Stimulated activated CD8-positive, alpha-beta memory T cell treated with anti-CD3 and anti-CD28 coated beads, Interleukin-15, amount 100 ng/mL, for 48 hours (primary cell): ENCODE measurements around the gene TEKT5.
"Not testable (repeated sequence)": the region's sequence is repeated elsewhere in the genome, so short reads cannot be mapped to it uniquely, and the experiment has no call there.

Experiments
- DNase-seq, 2 donors: peaks; one replicate each; pipeline ENCODE4 v3.0.0-alpha.2; 2020; ENCODE audit warnings: low read depth in 2 of 2

The TEKT5 gene

DNA sequence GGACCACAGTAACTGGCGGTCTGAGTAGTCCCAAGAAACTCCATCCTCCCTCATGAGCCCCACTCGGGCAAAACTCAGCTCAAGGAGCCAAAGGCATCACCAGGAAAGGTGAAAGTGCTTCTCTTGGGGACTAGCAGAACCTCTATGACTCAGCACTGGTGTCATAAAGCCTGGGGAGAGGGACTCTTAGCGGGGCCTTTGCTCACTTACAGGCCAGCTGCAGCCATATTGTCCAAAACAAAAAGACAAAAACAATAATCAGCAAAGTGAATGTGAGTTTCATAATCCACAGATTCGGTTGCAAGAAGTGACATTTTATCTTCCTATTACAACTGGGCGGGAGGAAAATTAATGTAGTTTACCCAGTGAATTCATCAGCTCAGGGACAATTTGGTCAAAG, at the start of gene TEKT5:
Gene TEKT5 (minus strand): TSS at position 101 of the 400 bp plus-strand sequence. CDS start 57 bp downstream, at position 44.
- DNase-seq, result no peak

DNA sequence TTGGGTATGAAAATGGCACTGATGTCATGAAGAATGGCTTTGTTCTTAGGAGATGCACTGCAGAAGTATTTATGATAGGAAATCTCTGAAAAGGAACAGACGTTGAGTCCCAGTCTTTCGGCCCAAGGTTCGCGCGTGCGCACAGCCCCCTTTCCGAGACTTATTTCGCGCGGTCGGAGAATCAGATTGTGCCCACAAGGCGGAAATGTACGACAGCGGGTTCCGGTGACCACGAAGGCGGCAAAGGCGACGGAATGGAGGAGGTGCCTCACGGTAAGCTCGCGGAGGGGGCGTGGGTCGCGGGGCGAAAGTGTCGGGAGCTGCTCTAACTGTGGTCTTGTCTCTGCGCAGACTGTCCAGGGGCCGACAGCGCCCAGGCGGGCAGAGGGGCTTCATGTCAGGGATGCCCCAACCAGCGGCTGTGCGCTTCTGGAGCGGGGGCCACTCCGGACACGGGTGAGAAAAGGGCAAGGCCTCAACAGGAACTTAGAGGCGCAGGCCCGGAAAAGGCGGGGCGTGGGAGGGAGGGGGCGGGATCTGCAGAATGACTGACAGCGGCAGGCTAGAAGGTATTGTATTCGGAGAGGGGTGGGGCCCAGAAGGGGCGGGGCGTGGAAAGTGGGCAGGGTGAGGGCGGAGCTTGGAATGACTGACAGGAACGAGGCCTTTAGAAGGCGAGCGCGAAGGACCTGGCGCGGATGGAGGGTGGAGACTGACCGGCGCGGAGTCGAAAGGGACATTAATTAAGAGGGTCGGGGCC, 49.1 kb upstream of the TEKT5 start, which contains the start of gene NUBP1:
Gene NUBP1 (plus strand): TSS at position 233 of the 760 bp plus-strand sequence. CDS start 22 bp downstream, at position 255.
- DNase-seq, result peak; percentile 96 to 97

DNA sequence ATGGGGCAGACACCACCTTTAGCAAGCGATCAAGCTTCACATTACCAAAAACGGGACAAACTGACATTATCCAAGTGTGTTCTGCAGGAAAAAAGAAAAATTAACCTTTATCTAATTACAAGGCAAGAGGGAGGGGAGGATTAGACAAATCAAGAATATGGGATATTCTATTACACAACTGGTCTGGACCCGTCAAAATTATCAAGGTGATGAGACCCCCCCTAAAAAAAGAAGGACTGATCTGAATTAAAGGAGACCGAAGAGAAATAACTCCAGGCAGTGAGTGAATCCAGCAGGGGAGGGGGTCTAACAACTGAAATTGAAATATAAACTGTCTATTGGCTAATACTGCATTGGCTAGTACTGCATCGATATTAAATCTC, 48.5 kb upstream of the TEKT5 start:
- no peak for DNase-seq

DNA sequence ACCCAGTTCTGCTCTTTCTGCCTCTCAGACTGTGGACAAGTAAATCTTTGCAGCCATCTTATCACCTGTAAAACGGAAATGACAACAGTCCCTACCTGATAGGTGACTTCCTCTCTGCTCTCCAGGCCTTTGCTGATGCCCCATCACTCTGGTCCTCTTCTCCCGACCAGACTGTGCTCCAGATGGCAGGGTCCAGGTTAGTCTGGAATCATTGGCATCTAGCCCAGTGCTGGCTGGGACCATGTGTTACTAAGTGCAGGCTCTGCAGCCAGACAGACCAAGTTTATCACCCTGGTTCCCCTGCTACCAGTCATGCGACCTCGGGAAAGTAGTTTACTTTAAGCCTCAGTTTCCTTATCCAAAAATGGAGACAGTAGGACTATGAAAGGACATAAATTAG, 47.1 kb upstream of the TEKT5 start:
- no peak for DNase-seq

DNA sequence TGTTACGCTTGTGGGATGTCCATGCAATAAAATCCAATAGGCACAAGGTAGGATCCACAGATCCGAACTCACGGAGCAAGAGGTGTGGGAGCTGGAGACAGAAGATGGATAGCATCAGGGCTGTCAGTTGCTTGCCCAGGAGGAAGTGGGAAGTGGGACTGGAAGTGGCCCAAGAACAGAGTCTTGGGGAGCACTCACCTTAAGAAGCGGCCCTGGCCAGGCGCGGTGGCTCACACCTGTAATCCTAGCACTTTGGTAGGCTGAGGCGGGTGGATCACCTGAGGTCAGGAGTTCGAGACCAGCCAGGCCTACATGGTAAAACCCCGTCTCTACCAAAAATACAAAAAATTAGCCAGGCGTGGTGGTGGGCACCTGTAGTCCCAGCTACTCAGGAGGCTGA, 46.5 kb upstream of the TEKT5 start:
- not testable (repeated sequence) for DNase-seq

DNA sequence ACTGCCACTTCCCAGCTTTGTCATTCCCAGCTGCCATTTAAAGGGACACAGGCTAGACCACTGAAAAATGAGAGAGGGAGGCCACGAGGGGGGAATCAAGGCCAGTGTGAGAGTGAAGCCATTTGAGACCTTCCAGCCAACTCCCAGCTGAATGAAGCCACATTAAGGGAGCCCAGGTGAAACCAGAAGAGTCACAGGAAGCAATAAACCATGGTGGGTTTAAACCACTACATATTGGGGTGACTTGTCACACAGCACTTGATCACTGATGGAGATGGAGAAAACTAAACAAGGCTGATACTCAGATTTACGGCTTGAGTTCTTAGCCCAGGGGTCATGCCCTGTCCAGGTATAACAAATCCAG, 46.1 kb upstream of the TEKT5 start:
- DNase-seq, result no peak

DNA sequence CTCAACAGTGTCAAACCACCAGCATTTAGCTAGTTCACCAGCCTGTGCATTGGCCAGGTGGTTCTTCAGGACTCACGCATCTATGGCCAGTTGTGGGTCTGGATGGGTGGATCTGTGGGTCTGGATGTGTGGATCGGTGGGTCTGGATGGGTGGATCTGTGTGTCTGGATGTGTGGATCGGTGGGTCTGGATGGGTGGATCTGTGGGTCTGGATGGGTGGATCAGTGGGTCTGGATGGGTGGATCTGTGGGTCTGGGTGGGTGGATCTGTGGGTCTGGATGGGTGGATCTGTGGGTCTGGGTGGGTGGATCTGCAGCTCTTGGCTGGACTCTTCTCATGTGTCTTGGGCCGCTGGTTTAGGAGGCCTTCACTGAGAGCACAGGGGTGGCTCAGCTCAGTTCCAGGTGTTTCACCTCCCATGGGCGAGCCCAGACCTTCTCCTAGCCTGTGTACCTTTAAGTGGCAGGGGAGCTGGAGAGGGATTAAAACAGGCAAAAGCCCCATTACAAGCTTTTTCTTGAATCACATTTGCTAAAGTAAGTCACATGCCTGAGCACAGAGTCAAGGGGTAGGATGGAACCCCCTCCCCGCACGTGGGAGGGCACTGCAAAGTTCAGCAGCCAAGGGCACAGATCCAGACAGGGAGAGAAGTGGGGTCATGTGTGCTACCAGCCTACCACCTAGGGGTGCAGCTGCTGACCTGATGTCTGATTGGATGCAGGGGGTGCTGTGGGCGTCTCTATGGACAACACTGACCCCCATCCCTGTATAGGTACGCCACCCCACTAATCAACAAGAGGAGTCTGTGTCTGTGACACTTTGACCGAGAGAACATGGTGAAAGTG, 45.5 kb upstream of the TEKT5 start:
- no peak for DNase-seq

DNA sequence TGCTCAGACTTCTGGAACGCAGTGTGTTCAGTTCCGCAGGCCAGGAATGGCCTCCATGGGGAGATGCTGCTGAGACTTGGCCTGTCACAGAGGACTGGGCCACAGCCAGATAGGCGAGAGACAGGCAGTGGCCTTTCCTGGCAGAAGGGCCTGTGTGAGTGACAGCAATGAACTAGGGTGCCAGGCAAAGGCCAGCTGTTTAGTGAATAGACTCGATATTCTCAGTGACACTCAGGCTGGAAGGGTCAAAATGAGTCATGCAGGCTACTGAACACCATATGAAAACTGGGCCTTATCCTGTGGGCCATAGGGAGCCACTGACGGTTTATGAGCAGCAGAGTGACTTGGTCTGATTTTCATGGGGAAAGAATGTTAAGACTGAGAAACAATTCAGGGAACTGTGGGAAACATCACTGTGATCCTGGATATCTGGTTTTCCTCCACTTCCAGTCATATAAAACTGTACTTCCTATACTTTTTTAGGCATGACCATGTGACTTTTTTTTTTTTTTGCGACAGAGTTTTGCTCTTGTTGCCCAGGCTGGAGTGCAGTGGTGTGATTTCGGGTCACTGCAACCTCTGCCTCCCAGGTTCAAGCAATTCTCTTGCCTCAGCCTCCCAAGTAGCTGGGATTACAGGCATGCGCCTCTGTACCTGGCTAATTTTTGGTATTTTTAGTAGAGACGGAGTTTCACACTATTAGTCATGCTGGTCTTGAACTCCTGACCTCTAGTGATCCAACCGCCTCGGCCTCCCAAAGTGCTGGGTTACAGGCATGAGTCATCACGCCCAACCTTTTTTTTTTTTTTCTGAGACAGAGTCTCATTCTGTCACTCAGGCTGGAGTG, 43.7 kb upstream of the TEKT5 start:
- peak; percentile 36 to 46 for DNase-seq

DNA sequence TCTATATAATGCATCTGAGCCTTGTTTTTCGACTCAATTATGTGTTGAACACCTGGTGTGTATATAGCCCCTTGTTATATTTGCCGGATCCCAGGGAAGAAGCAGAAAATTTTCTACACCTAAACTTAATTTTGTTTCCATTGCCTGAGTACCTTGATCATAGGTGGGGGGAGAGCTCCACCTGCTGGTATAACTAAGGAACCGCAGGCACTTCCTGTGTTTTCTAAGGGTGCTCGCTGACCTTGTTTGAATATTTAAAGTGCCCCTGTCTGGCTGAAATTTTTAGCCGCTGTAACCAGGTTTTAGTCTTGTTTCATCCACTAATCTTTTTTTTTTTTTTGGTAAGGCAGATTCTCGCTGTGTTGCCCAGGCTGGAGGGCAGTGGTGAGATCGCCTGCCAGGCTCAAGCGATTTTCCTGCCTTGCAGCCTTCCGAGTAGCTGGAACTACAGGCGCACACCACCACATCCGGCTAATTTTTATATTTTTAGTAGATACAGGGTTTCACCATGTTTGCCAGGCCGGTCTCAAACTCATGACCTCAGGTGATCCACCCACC, 42.4 kb upstream of the TEKT5 start:
- DNase-seq, result peak in 1 of 2 donors; percentile 40

DNA sequence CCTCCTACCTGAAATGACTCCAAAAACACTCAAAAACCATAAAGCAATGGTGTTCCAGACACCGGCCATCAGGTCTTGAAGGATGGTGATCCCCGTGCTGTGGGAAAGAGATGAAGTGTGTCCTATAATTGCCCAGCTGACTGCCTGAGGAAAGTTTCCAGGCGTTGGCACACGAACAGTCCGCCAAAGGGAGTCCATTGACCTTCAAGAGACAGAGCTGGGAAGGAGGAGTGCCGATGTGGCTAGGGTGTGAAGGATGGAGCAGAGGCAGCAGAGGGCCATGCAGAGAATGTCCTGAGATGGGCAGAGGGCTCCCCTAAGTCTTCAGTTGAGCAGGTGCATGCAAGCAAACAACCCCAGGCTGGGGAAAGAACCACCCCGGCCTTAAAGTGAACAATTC, 37.1 kb upstream of the TEKT5 start:
- DNase-seq, result no peak

DNA sequence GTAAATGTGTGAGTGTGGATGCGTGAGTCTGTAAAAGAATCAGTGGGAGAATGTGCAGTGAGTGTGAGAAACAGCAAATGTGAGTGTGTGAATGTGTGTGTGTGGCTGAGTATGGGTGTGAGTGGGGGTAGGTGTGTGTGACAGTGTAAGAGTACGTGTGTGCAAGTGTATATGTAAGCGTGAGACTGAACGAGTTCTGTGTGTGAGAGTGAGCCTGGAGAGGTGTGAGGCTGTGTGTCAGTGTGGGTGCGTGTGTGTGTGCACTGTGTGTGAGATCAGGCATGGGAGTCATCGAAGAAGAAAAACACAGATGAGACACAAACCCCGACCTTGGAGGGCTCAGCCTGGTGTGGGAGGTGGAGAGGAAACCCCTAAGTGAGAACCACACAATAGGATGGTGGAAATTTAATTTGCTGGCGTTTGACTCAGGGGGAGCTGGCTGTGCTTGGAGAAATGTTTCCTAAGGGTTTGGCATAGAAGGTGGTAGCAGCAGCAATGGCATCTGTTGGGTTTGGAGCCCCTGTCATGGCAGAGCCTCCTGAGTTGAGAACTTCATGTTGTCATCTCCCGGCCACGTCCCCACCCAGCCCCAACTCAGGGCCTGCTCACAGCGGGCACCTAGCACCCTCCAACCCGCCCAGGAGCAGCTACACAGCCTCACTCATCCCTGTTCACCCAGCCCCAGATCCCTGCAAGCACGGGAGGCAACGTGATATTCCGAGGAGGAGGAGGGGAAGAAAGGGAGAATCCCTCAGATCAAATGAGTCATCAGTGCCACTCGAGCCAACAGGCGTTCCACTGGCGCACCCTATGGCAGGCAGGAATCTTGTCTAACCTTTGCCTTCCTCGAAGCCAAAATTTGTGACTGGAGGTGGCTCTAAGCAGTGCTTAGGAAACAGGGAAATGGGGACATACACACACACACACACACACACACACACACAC, 34.6 kb upstream of the TEKT5 start:
- no peak for DNase-seq

DNA sequence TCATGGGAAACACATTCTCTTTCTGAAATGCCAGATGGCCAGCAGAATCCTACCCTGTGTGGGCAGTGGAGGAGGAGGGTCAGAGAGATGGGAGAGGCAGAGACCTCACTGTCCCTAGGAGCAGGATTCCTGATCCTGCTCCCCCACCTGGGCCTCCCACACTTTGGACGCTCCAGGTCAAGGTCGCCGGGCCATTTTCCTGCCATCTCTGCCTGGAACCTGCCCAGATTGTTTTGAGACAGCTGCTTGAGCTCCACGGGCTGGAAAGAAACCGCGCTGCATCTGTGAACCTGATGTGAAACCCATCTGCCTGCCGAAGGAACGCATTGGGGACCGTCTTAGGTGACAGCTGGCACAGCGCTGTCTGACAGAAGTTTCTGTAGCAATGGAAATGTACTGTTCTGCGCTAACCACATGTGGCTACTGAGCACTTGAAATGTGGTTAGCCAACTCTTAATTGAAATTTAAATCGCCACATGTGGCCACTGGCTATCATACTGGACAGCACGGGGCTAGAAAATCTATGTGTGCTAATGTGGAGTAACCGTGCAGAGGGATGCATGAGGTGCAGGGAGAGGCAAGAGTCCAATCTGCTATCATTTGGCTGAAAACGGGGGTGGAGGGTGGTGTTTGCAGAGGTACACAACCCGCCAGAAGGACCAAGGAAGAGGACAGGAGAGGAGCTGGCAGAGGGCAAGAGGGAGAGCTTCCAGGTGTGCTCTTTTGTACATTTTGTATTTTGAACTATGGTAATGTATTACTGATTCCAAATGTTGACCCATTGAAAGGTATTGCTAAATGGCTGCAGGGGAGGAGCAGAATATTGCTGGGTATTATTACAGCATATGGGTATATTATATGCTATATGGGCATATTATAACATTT, 33.5 kb upstream of the TEKT5 start:
- DNase-seq, result no peak

DNA sequence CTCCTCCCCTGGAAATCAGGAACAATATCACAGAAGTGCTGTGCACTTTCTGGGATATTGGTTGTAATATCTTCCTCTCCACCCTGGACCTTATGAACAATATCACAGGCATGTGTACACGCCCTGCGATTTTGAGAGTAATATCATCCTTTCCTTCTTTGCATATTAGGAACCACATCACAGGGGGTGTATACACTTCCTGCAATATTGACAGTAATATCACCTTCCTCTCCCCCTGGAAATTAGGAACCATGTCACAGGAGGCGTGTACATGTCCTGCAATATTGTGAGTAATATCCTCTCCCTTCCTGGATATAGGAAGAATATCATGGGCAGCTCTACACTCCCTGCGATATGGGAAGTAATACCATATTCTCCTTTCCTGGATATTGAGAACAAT, 14.2 kb upstream of the TEKT5 start:
- no peak for DNase-seq

DNA sequence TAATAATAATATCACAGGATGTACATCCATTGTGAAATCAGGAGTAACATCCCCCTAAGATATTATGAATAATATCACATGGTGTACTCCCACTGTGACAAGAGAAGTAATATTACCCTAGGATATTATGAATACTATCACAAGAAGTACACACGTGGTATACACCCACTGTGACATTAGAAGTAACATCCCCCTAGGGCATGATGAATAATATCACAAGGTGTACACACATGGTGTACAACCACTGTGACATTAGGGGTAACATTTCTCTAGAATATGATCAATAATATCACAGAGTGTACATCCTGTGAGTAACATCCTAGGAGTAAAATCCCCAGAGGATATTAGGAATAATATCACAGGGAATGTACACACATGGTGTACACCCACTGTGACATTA, 5.0 kb upstream of the TEKT5 start:
- no peak for DNase-seq

DNA sequence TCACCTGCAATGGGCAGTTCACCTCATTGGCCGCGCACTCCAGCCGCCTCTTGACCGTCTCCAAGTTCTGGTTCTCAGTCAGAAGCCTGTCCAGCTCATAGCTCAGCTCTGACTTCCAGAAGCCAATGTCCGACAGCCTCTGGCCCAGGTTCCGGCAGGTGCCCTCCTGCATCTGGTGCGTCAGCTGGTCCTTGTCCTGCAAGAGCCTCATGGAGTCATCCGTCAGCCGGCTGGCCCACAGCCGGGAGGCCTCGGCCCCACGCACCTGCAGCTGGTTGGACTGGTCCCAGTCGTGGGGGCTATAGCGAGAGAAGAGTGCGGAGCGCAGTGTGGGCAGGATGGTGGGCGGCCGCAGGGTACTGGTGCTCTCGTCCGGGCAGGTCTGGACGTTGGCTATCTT, 424 bp downstream of the TEKT5 start:
- no peak for DNase-seq

DNA sequence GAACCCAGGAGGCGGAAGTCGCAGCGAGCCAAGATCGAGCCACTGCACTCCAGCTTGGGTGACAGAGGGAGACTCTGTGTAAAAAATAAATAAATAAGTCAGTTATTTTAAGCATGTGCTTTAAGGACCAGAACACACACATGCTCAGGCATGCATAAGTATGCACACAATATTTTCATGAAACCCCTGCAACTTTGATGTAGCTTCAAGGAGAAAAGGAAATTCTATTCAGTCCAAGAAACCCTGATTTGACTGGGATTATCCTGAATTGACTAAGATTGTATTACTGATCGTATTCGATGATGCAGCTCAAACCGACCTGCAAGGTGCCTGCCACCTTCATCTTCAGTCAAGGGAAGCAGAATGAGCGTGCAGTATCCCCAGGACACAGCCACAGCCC, 841 bp downstream of the TEKT5 start:
- no peak for DNase-seq

DNA sequence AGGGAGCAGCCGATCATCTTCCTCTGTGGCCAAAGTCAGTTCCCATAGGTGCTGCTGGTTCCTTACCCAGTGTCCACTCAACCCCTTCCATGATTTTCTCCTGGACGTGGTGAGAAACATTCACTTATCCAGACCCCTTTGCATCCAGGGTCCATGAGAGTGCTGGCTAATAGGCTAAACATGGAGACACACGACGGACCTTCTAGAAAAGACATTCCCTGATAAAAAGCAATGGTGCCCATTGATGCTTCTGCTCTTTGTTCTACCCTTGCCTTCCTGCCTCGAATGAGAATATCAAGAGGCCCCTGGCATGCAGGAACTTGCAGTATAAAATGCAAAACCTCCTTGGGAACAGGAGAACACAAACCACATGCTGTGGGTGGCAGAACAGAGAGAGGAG, 2.3 kb downstream of the TEKT5 start:
- no peak for DNase-seq

DNA sequence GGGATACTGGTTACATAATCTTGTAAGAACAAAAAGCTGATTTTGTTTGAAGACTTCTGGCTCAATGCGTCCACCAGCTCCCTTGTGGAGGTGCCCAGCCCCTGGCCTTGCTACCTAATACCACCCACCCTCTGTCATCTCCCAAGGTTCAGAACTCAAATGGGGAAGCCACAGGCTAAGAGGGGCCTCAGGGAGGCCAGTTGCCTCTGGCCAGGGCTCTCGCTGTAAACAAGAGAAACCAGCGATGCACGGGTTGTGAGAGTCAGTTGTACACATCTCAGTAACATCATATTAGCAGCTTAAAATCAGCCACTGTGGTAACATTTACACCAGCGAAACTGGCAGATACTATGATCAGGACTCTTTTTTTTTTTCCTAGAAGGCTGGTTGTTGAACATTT, 6.0 kb downstream of the TEKT5 start:
- no peak for DNase-seq

DNA sequence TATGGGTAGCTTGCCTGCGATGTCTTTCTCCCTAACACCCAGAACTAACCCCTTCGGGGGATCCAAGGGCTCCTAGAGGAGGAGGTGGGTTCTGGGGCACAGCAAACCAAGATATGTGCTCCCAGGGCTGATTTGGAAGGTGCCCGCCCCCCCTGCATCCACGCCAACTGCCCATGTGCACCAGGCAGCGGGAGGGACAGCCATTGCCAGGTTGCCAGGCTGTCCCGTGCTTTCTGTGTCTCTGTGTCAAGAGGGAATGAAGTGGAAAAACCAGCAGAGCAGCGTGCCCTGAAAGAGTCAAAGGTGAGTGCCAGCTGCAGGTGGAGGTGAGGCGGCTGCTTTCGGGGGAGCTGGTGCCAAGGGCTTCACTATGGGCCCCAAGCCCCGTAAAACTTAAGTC, 6.4 kb downstream of the TEKT5 start:
- DNase-seq, result no peak

DNA sequence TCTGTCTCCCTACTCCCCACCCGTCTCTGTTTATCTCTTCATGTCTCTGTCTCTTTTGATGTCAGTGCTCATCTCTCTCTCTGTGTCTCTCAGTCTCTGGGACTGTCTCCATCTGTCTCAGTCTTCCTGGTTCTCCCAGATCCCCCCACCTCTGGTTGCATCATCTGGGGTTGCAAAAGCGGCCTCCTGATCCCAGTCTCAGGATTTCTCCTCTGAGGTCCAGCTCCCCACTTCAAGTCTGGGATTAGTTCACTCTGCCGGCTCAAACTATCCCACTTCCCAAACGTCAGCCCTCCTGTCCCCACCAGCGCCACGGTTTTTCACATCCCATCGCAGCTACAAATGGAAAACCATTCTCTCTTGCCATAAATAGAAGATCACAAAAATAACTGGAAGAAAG, 9.0 kb downstream of the TEKT5 start:
- DNase-seq, result no peak
